ENCODE results near the gene ARAP1. TPM values are rescaled to one million over a fixed set of nuclear protein-coding genes. Genes with fewer than 3 reads are reported as not detected.

The ARAP1 gene
- polyA plus RNA-seq, 3 donors: 31.5 to 109 (median 49.9) TPM

- WGBS, 3 donors: 2% methylated on average over 28 to 77 of the region's 89 CpGs
- no peak overlapping the region for H3K27ac ChIP-seq (ENCODE audit: low read depth, low read length)
These were observed 29.3 kb upstream of the ARAP1 start for GRCh38 chr11:72781313-72782080.

- WGBS, 3 donors: 16 to 29% (median 28%) methylated on average over 17 of the region's 17 CpGs
- H3K27ac ChIP-seq (ENCODE audit: low read depth, low read length): no peak overlapping the region
These were observed 28.8 kb upstream of the ARAP1 start for GRCh38 chr11:72781063-72781312.

GRCh38 chr11:72780296-72781062 is 28.3 kb upstream of the ARAP1 start:
- 33 to 94% (median 92%) methylated on average over 10 of the region's 10 CpGs for WGBS, 3 donors
- no peak overlapping the region for H3K27ac ChIP-seq (ENCODE audit: low read depth, low read length)

GRCh38 chr11:72779495-72780128 is 27.4 kb upstream of the ARAP1 start:
- no peak overlapping the region for H3K27ac ChIP-seq (ENCODE audit: low read depth, low read length)
- WGBS, 3 donors: 66 to 95% (median 81%) methylated on average over 4 of the region's 4 CpGs

GRCh38 chr11:72778535-72779494 is 26.6 kb upstream of the ARAP1 start:
- H3K27ac ChIP-seq (ENCODE audit: low read depth, low read length): no peak overlapping the region
- whole genome bisulfite sequencing, 3 donors: 42 to 95% (median 90%) methylated on average over 7 of the region's 7 CpGs

GRCh38 chr11:72777755-72778278 is 25.6 kb upstream of the ARAP1 start:
- H3K27ac ChIP-seq (ENCODE audit: low read depth, low read length): no peak overlapping the region
- WGBS, 3 donors: 18 to 88% (median 81%) methylated on average over 5 of the region's 5 CpGs

GRCh38 chr11:72776844-72777754 is 24.9 kb upstream of the ARAP1 start:
- WGBS, 3 donors: 41 to 88% (median 83%) methylated on average over 6 to 7 of the region's 7 CpGs
- no peak overlapping the region for H3K27ac ChIP-seq (ENCODE audit: low read depth, low read length)

GRCh38 chr11:72776117-72776843 is 24.1 kb upstream of the ARAP1 start:
- no peak overlapping the region for H3K27ac ChIP-seq (ENCODE audit: low read depth, low read length)
- 50 to 87% (median 85%) methylated on average over 9 of the region's 9 CpGs for WGBS, 3 donors

GRCh38 chr11:72775288-72776110 is 23.3 kb upstream of the ARAP1 start:
- 77 to 95% (median 94%) methylated on average over 7 of the region's 7 CpGs for WGBS, 3 donors
- no peak overlapping the region for H3K27ac ChIP-seq (ENCODE audit: low read depth, low read length)

GRCh38 chr11:72774499-72774898 is 22.3 kb upstream of the ARAP1 start:
- 53 to 95% (median 89%) methylated on average over 6 of the region's 6 CpGs for WGBS, 3 donors
- H3K27ac ChIP-seq (ENCODE audit: low read depth, low read length): no peak overlapping the region

- H3K27ac ChIP-seq (ENCODE audit: low read depth, low read length): no peak overlapping the region
- 48 to 80% (median 79%) methylated on average over 6 of the region's 6 CpGs for WGBS, 3 donors
These were observed 21.5 kb upstream of the ARAP1 start for GRCh38 chr11:72773696-72774095.

- no peak overlapping the region for H3K27ac ChIP-seq (ENCODE audit: low read depth, low read length)
- WGBS, 3 donors: 20 to 59% (median 41%) methylated on average over 5 of the region's 5 CpGs
These were observed 21.1 kb upstream of the ARAP1 start for GRCh38 chr11:72773291-72773690.

- H3K27ac ChIP-seq (ENCODE audit: low read depth, low read length): no peak overlapping the region
- WGBS, 3 donors: 84 to 94% (median 92%) methylated on average over 12 of the region's 12 CpGs
These were observed 19.9 kb upstream of the ARAP1 start for GRCh38 chr11:72772059-72772458.

- no peak overlapping the region for H3K27ac ChIP-seq (ENCODE audit: low read depth, low read length)
- 65 to 70% (median 70%) methylated on average over 4 of the region's 4 CpGs for WGBS, 3 donors
These were observed 19.3 kb upstream of the ARAP1 start for GRCh38 chr11:72771507-72771906.

GRCh38 chr11:72770799-72771198 is 18.6 kb upstream of the ARAP1 start:
- WGBS, 3 donors: 76 to 94% (median 88%) methylated on average over 3 of the region's 3 CpGs
- H3K27ac ChIP-seq (ENCODE audit: low read depth, low read length): no peak overlapping the region

- WGBS, 3 donors: 57 to 87% (median 83%) methylated on average over 4 of the region's 4 CpGs
- no peak overlapping the region for H3K27ac ChIP-seq (ENCODE audit: low read depth, low read length)
These were observed 17.5 kb upstream of the ARAP1 start for GRCh38 chr11:72769680-72770079.
